ENCODE results near the gene CAND1.

CAND1 gene

DNA sequence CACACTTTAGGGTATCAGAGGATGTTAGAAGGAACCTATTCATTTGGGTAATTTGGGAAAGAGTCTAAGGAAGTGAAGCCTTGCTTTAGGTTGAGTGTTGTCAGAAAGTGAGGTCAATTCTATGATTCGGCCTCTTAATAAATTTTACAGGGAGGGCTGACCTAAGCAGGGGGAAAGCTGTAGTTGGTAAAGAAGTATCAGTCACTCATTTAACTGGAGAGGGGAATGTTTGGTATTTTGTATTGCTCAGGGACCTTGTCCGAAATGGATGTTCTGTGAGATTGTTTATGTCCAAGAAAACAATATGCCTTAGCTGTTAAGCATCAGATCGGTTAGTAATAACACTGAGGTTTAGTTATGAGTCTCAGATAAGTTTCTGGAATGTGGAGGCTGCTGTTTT, 7.3 kb downstream of the CAND1 start:
- DNase-seq (ENCODE audit: insufficient read length, low spot score) (no peak), FAIRE-seq (no peak)
- TF ChIP-seq POLR2AphosphoS5 (IDR thresholded peaks at IDR 0.05; ENCODE audit: low read depth, low read length): no peak
- no peak for TF ChIP-seq TAF1 (IDR thresholded peaks at IDR 0.05; ENCODE audit: low read depth, low read length)
- TF ChIP-seq POLR2A (IDR thresholded peaks at IDR 0.05; ENCODE audit: low read depth, low read length): no peak
- no peak for TF ChIP-seq PAX5 (IDR thresholded peaks at IDR 0.05; ENCODE audit: insufficient read depth, low read length, severe bottlenecking)
- no peak for TF ChIP-seq SPI1 (IDR thresholded peaks at IDR 0.05; ENCODE audit: low read depth, low read length)
- TF ChIP-seq POU2F2 (IDR thresholded peaks at IDR 0.05; ENCODE audit: low read depth, low read length): no peak

- DNase-seq (ENCODE audit: insufficient read length, low spot score) (no peak), FAIRE-seq (no peak)
- TF ChIP-seq PAX5 (IDR thresholded peaks at IDR 0.05; ENCODE audit: insufficient read depth, low read length, severe bottlenecking) (no peak), POLR2A (IDR thresholded peaks at IDR 0.05; ENCODE audit: low read depth, low read length) (no peak)
These were observed 10.5 kb downstream of the CAND1 start for GRCh38 chr12:67279637-67280036.

DNA sequence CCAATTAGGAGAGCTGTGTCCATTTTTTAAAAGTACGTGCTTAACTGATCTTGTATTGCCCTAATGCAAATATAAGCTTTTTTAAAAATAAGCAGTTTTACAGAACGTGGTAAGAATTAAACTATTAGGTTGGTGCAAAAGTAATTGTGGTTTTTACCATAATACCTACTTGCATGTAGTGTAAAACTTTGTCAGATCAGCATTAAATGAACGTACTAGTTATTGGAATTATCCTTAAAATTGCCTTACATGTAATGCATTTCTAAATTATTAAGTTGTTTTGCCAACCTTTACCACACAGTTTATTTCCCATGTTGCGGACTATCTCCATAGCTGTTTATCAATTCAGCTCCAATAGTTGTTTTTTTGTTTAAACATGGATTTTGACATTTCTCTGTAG, 10.9 kb downstream of the CAND1 start:
- TF ChIP-seq PAX5 (IDR thresholded peaks at IDR 0.05; ENCODE audit: insufficient read depth, low read length, severe bottlenecking) (no peak), TAF1 (IDR thresholded peaks at IDR 0.05; ENCODE audit: low read depth, low read length) (no peak), POLR2A (IDR thresholded peaks at IDR 0.05; ENCODE audit: low read depth, low read length) (no peak), POU2F2 (IDR thresholded peaks at IDR 0.05; ENCODE audit: low read depth, low read length) (no peak), POLR2AphosphoS5 (IDR thresholded peaks at IDR 0.05; ENCODE audit: low read depth, low read length) (no peak), SPI1 (IDR thresholded peaks at IDR 0.05; ENCODE audit: low read depth, low read length) (no peak)
- DNase-seq (ENCODE audit: insufficient read length, low spot score): no peak
- no peak for FAIRE-seq

DNA sequence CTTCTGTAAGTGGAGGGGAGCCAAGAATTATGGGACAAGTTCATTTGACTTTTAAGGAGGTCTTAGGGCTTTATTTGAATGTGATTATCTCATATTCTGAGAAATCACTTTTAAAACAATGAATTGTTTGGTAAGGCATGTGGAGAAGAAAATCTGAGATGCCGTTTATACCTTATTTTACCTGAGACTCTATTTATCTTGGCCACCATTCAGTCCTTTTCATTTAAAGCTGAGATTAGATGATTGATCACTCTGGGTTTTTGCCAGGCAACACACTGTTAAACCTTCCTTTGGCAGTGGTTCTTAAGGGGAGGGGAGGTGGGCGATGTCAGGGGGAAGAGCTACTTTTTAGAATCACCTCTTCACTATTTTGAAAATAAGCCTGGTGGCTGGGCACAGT, 11.4 kb downstream of the CAND1 start:
- FAIRE-seq (no peak), DNase-seq (ENCODE audit: insufficient read length, low spot score) (no peak)
- no peak for TF ChIP-seq TAF1 (IDR thresholded peaks at IDR 0.05; ENCODE audit: low read depth, low read length)
- TF ChIP-seq POLR2A (IDR thresholded peaks at IDR 0.05; ENCODE audit: low read depth, low read length): no peak
- no peak for TF ChIP-seq POLR2AphosphoS5 (IDR thresholded peaks at IDR 0.05; ENCODE audit: low read depth, low read length)
- no peak for TF ChIP-seq PAX5 (IDR thresholded peaks at IDR 0.05; ENCODE audit: insufficient read depth, low read length, severe bottlenecking)
- TF ChIP-seq SPI1 (IDR thresholded peaks at IDR 0.05; ENCODE audit: low read depth, low read length): no peak
- TF ChIP-seq POU2F2 (IDR thresholded peaks at IDR 0.05; ENCODE audit: low read depth, low read length): no peak

GRCh38 chr12:67284561-67284960, 15.4 kb downstream of the CAND1 start:
- FAIRE-seq (no peak), DNase-seq (ENCODE audit: insufficient read length, low spot score) (no peak)
- no peak for TF ChIP-seq TAF1 (IDR thresholded peaks at IDR 0.05; ENCODE audit: low read depth, low read length)
- TF ChIP-seq SPI1 (IDR thresholded peaks at IDR 0.05; ENCODE audit: low read depth, low read length): no peak
- TF ChIP-seq POLR2A (IDR thresholded peaks at IDR 0.05; ENCODE audit: low read depth, low read length): no peak
- no peak for TF ChIP-seq PAX5 (IDR thresholded peaks at IDR 0.05; ENCODE audit: insufficient read depth, low read length, severe bottlenecking)

GRCh38 chr12:67286257-67286656, 17.1 kb downstream of the CAND1 start:
- FAIRE-seq (no peak), DNase-seq (ENCODE audit: insufficient read length, low spot score) (no peak)
- TF ChIP-seq PAX5 (IDR thresholded peaks at IDR 0.05; ENCODE audit: insufficient read depth, low read length, severe bottlenecking): no peak
- TF ChIP-seq POU2F2 (IDR thresholded peaks at IDR 0.05; ENCODE audit: low read depth, low read length): no peak
- no peak for TF ChIP-seq SPI1 (IDR thresholded peaks at IDR 0.05; ENCODE audit: low read depth, low read length)
- TF ChIP-seq TAF1 (IDR thresholded peaks at IDR 0.05; ENCODE audit: low read depth, low read length): no peak
- no peak for TF ChIP-seq POLR2A (IDR thresholded peaks at IDR 0.05; ENCODE audit: low read depth, low read length)
- no peak for TF ChIP-seq POLR2AphosphoS5 (IDR thresholded peaks at IDR 0.05; ENCODE audit: low read depth, low read length)

- FAIRE-seq (no peak), DNase-seq (ENCODE audit: insufficient read length, low spot score) (no peak)
- TF ChIP-seq PAX5 (IDR thresholded peaks at IDR 0.05; ENCODE audit: insufficient read depth, low read length, severe bottlenecking) (no peak), SPI1 (IDR thresholded peaks at IDR 0.05; ENCODE audit: low read depth, low read length) (no peak), POU2F2 (IDR thresholded peaks at IDR 0.05; ENCODE audit: low read depth, low read length) (no peak), POLR2AphosphoS5 (IDR thresholded peaks at IDR 0.05; ENCODE audit: low read depth, low read length) (no peak), POLR2A (IDR thresholded peaks at IDR 0.05; ENCODE audit: low read depth, low read length) (no peak), TAF1 (IDR thresholded peaks at IDR 0.05; ENCODE audit: low read depth, low read length) (no peak)
These were observed 18.2 kb downstream of the CAND1 start for GRCh38 chr12:67287311-67287710.

- TF ChIP-seq SPI1 (IDR thresholded peaks at IDR 0.05; ENCODE audit: low read depth, low read length) (no peak), PAX5 (IDR thresholded peaks at IDR 0.05; ENCODE audit: insufficient read depth, low read length, severe bottlenecking) (no peak), POLR2A (IDR thresholded peaks at IDR 0.05; ENCODE audit: low read depth, low read length) (no peak), POU2F2 (IDR thresholded peaks at IDR 0.05; ENCODE audit: low read depth, low read length) (no peak), POLR2AphosphoS5 (IDR thresholded peaks at IDR 0.05; ENCODE audit: low read depth, low read length) (no peak), TAF1 (IDR thresholded peaks at IDR 0.05; ENCODE audit: low read depth, low read length) (no peak)
- FAIRE-seq (no peak), DNase-seq (ENCODE audit: insufficient read length, low spot score) (no peak)
These were observed 19.4 kb downstream of the CAND1 start for GRCh38 chr12:67288561-67288960.

DNA sequence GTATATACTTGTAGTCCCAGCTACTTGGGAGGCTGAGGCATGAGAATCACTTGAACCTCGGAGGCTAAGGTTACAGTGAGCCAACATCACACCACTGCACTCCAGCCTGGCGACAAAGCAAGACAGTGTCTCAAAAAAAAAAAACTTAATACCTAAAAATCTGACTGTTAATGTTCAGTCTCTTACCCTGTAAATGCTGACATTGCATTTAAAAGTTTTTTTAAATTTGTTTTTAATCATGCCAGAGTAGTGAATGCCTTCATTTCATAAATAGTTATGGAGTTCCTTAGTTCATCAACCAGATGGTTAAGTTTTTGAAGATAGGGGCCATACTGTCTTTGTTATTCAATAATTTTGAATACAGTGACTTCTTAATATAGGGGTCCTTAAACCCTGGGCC, 21.2 kb downstream of the CAND1 start:
- TF ChIP-seq TAF1 (IDR thresholded peaks at IDR 0.05; ENCODE audit: low read depth, low read length): no peak
- no peak for TF ChIP-seq PAX5 (IDR thresholded peaks at IDR 0.05; ENCODE audit: insufficient read depth, low read length, severe bottlenecking)
- no peak for TF ChIP-seq POLR2A (IDR thresholded peaks at IDR 0.05; ENCODE audit: low read depth, low read length)
- TF ChIP-seq SPI1 (IDR thresholded peaks at IDR 0.05; ENCODE audit: low read depth, low read length): no peak
- TF ChIP-seq POU2F2 (IDR thresholded peaks at IDR 0.05; ENCODE audit: low read depth, low read length): no peak
- no peak for TF ChIP-seq POLR2AphosphoS5 (IDR thresholded peaks at IDR 0.05; ENCODE audit: low read depth, low read length)
- DNase-seq (ENCODE audit: insufficient read length, low spot score) (no peak), FAIRE-seq (no peak)

GRCh38 chr12:67299526-67299925, 30.4 kb downstream of the CAND1 start:
- no peak for DNase-seq (ENCODE audit: insufficient read length, low spot score)
- FAIRE-seq: no peak
- no peak for TF ChIP-seq POU2F2 (IDR thresholded peaks at IDR 0.05; ENCODE audit: low read depth, low read length)
- no peak for TF ChIP-seq POLR2AphosphoS5 (IDR thresholded peaks at IDR 0.05; ENCODE audit: low read depth, low read length)
- no peak for TF ChIP-seq PAX5 (IDR thresholded peaks at IDR 0.05; ENCODE audit: insufficient read depth, low read length, severe bottlenecking)
- TF ChIP-seq TAF1 (IDR thresholded peaks at IDR 0.05; ENCODE audit: low read depth, low read length): no peak
- no peak for TF ChIP-seq POLR2A (IDR thresholded peaks at IDR 0.05; ENCODE audit: low read depth, low read length)
- TF ChIP-seq SPI1 (IDR thresholded peaks at IDR 0.05; ENCODE audit: low read depth, low read length): no peak

Data from GM12891 (cell line).